GM21381 (cell line): ENCODE measurements around the gene GCNT2.
"Not testable (repeated sequence)": the region's sequence is repeated elsewhere in the genome, so short reads cannot be mapped to it uniquely, and the experiment has no call there.

Source experiments
- ATAC-seq: cut with Tn5 transposase; IDR thresholded peaks from one replicate; pipeline ENCODE4 v1.9.1; 2021; ENCODE audit warnings: mild to moderate bottlenecking, moderate library complexity; ENCODE audit not compliant: unreplicated experiment

GCNT2 gene

GRCh38 chr6:10543488-10543887, 22.3 kb downstream of the GCNT2 start:
- ATAC-seq: no peak

- ATAC-seq: no peak
Measured at GRCh38 chr6:10545482-10545881, 24.3 kb downstream of the GCNT2 start.

- no peak for ATAC-seq
Measured at GRCh38 chr6:10547809-10548208, 26.7 kb downstream of the GCNT2 start.

- ATAC-seq: no peak
Measured at GRCh38 chr6:10550764-10551163, 29.6 kb downstream of the GCNT2 start.

- ATAC-seq: no peak
Measured at GRCh38 chr6:10552270-10552810, 31.2 kb downstream of the GCNT2 start.

GRCh38 chr6:10553871-10554270, 32.7 kb downstream of the GCNT2 start:
- no peak for ATAC-seq

GRCh38 chr6:10554826-10555225, 33.7 kb downstream of the GCNT2 start:
- no peak for ATAC-seq

DNA sequence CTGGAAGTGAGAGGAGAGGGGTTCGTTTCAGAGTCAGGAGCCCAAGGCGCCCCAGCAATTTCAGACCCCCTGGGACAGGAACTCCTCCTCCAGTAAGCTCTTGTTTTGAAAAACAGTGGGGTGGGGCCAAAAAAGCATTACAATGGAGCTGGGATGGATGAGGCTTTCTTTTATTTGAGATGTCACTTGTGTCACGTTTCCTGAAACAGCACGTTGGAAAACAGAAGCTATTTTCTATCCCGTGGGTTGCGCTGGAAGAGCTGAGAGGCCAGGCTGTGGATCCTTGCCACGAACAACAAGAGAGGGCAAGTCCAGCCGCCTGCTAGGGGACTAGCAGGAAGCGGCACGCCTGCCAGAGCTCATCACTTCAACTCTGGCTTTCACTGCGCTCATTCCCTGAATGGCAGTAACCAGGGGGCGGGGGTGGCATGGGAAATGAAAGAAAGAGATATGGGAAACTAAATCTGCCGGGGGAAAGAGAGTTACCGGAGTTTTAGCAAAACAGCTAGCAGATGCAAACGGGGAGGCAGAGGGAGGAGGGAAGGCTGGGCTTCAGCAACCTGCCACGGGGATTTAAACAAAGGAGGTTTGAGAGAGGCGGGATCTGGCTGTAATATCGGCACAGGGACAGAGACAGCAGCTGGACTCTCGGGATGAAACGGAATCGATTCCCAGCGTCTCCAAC, 34.6 kb downstream of the GCNT2 start:
- no peak for ATAC-seq

DNA sequence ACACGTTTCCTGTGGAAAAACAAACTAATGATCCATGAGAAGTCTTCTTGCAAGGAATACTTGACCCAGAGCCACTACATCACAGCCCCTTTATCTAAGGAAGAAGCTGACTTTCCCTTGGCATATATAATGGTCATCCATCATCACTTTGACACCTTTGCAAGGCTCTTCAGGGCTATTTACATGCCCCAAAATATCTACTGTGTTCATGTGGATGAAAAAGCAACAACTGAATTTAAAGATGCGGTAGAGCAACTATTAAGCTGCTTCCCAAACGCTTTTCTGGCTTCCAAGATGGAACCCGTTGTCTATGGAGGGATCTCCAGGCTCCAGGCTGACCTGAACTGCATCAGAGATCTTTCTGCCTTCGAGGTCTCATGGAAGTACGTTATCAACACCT, 35.4 kb downstream of the GCNT2 start:
- ATAC-seq: no peak

- ATAC-seq: no peak
Measured at GRCh38 chr6:10556992-10557391, 35.8 kb downstream of the GCNT2 start.

- ATAC-seq: no peak
Measured at GRCh38 chr6:10557913-10558312, 36.8 kb downstream of the GCNT2 start.

DNA sequence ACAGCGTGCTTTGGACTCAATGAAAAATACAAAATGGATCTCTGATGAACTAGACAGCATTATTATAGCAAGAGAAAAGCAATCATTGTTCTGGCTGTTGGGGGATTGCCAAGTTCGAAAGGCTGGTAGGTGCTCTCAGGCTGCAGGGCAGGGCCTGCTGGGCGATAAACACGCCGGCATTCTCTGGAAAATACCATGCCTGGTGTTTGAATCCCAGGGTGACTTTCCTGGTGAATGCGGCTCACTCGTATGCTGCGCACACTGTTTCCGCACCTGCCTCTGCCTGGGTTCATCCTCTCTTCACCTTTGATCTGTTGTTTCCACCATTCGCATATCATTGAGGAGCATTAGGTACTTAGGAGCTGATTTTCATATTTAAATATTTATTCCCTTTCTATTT, 37.4 kb downstream of the GCNT2 start:
- no peak for ATAC-seq

DNA sequence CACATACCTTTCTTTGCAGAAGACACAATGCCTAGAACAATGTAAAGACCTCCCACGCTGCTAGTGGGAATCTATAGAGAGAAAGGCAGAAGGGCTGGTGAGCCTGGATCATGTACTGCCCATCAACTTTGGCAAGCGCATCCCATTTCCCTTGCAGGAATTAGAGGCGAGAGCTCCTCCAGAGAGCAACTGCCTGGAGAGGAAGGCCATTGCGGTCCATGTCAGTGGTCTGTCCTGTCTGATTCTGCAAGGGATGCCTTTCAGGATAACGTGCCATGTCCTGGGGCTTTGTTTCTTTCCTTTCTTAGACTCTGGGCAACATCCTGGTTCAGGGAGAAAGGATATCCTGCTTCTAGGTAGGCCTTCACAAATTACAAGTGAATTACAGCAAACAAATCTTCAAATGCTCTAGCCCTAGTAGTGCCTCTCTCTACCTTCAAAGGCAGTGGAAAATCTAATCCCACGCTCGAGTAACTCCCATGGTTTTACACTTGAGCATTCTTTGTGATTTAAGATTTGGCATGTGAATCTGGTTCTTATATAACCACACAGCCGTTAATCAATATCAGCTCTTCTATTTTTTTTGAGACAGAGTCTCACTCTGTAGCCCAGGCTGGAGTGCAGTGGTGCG, 38.5 kb downstream of the GCNT2 start:
- ATAC-seq: no peak

DNA sequence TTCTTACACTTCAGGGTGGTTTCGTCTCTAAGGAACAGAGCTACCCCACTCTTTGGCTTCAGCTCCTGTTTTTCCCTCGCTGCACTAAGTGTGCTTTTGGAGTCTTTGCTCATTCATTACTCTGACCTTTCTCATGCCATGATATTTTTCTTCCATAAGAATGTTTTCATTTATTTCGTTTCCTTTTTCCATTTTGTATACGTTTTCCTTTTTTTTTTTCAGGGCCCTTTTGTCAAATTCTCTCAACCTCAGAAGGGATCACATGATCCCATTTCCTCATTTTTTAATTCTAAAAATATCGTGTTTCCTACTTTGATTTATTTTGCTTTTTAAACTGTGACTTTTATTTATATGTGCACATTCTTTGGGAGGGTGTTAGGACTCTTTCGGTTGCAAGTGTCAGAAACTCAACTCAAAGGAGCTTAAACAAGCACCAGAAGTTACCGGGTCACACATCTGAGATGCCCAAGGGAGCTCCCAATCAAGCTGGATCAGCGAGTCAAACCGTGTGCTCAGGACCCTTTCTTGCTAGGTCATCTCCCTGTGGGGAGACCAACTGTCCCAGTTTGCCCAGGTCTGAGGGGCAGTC, 40.6 kb downstream of the GCNT2 start:
- ATAC-seq: no peak

DNA sequence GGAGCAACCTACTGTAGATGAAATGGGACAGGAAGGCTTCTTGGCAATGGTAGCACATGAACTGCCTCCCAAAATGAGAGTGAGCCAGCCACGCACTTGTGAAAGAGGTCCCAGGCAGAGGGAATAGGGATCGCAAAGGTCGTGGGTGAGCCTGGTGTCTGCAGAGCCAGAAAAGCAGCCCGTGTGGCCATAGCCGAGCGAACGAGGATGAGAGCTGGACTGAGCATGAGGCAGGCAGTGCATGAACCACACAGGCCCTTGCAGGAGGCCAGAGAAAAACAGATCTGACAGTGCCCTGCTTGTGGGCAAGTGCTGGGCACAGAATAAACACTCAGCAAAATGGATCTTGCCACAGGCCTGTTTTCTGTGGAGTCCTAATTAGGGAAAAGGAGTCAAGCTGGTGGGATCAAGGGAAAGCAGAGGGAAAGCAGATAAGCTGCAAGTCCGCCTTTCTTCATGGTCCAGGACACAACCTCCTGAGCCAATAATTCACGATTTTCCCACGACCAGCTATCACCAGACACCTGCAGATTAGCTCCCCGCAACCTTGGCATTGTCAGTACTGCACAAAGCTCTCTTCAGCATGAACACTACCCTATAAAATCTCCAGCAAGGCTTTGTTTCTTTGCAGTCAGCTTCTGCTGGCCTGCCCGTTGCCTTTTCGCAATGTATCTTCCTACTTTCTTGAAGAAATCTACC, 44.0 kb downstream of the GCNT2 start:
- no peak for ATAC-seq

GRCh38 chr6:10565913-10566312, 44.8 kb downstream of the GCNT2 start:
- no peak for ATAC-seq

GRCh38 chr6:10567256-10568026, 46.3 kb downstream of the GCNT2 start:
- ATAC-seq: no peak

- ATAC-seq: no peak
Measured at GRCh38 chr6:10569392-10570127, 48.4 kb downstream of the GCNT2 start.

DNA sequence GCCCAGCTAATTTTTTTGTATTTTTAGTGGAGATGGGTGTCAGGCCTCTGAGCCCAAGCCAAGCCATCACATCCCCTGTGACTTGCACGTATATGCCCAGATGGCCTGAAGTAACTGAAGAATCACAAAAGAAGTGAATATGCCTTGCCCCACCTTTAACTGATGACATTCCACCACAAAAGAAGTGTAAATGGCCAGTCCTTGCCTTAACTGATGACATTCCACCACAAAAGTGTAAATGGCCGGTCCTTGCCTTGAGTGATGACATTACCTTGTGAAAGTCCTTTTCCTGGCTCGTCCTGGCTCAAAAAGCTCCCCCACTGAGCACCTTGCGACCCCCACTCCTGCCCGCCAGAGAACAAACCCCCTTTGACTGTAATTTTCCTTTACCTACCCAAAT, 54.4 kb downstream of the GCNT2 start:
- ATAC-seq: not testable (repeated sequence)

GRCh38 chr6:10576226-10576625, 55.1 kb downstream of the GCNT2 start:
- ATAC-seq: no peak
